ENCODE results near the gene SCAF8. TPM values are rescaled to one million over a fixed set of nuclear protein-coding genes. Genes with fewer than 3 reads are reported as not detected.
A peak's percentile ranks its signal among the peaks of the same experiment; 100 is the strongest.

SCAF8 gene
- total and polyA plus RNA-seq, 9 of the 15 experiments (the other 6 are each of a cell fraction or from before 2014, with no cell fraction given): 10.5 to 46.6 (median 23.2) TPM

DNA sequence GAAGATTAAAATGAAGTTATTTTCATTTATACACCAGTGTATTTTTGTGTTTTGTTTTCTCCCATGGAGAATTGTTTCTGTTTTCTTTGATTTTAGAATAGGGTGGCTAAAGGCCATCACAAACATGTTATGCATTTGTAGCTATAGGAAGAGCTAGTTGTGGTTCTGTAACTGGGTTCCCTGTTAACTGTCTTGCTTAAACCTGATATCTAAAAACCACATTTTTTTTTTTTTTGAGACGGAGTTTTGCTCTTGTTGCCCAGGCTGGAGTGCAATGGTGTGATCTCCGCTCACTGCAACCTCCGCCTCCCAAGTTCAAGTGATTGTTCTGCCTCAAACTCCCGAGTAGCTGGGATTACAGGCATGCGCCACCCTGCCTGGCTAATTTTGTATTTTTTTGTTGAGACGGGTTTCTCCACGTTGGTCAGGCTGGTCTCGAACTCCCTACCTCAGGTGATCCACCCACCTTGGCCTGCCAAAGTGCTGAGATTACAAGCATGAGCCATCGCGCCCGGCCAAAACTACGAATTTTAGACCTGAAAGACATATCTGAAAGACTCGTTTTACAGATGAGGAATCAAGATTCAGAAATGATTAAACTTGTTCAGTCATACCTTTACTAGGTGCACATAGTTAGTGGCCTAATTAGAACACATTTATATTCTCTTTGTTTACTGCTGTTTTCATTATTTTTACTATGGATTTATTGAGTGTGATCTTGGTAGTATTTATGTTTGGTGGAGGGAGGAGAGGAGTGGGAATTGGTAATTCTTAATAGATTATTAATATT, 18.0 kb downstream of the SCAF8 start:
- Histone ChIP-seq H3K9me1 (ENCODE audit: control insufficient read depth, insufficient read depth, low read length) (no peaks in the 10 kb centered on the region), H3K9ac (ENCODE audit: insufficient read depth in 1 of 2, low read depth in 2 of 2, low read length in 2 of 2) (no peak overlapping the region), H3K27ac (ENCODE audit: extremely low read depth, low read depth, low read length) (no peak overlapping the region; the same call in 2 of the 3 replicates), H3K9me3 (replicated peaks; ENCODE audit: control insufficient read depth, insufficient read depth, low read depth, low read length) (no peaks in the 10 kb centered on the region), H3K4me1 (replicated peaks in 1 of 2; ENCODE audit: control insufficient read depth in 2 of 2, insufficient read depth in 2 of 2, low read length in 2 of 2) (no peaks in the 10 kb centered on the region), H2AFZ (ENCODE audit: low read depth, low read length) (no peak overlapping the region), H3K79me2 (ENCODE audit: control insufficient read depth, insufficient read depth, low read length) (peaks cover 99% of the 10 kb centered on the region), H4K20me1 (replicated peaks; ENCODE audit: control insufficient read depth, insufficient read depth, low read length) (0 out of 2 replicates have a peak, but pooled peaks cover 5% of the 10 kb centered on the region), H3K4me3 (no peak overlapping the region), H3K27me3 (ENCODE audit: control insufficient read depth in 2 of 2, insufficient read depth in 2 of 2, low read length in 2 of 2) (no peaks in the 10 kb centered on the region), H3K4me2 (ENCODE audit: insufficient read depth, low read length) (no peak overlapping the region), H3K36me3 (ENCODE audit: control insufficient read depth, insufficient read depth, low read length) (peaks cover 16% of the 10 kb centered on the region)
- intact Hi-C loops (cut with micrococcal nuclease): no loop called here
- FAIRE-seq (no peak), ATAC-seq (no peak), DNase-seq (ENCODE audit: extremely low read depth in 1 of 4, low spot score in 3 of 4) (no peak)
- no TSS peak for BruUV-seq (replicated peaks)
- ChIA-PET POLR2A (interaction anchor here (0.6 to 1.5 kb wide), 4 partner anchors 14 to 95 kb away, joined by 3 to 5 read pairs (median 3); no protein-coding TSS in a partner anchor), CTCF (ENCODE audit: low intra/inter-chr PET ratio) (no interaction called here)
- TF ChIP-seq, protein P1, sequence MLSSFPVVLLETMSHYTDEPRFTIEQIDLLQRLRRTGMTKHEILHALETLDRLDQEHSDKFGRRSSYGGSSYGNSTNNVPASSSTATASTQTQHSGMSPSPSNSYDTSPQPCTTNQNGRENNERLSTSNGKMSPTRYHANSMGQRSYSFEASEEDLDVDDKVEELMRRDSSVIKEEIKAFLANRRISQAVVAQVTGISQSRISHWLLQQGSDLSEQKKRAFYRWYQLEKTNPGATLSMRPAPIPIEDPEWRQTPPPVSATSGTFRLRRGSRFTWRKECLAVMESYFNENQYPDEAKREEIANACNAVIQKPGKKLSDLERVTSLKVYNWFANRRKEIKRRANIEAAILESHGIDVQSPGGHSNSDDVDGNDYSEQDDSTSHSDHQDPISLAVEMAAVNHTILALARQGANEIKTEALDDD (IDR thresholded peaks at IDR 0.05): peak; percentile 25; the same call in 1 of the 2 replicates
- TF ChIP-seq BCL6 (CRISPR knock-in tag; IDR thresholded peaks at IDR 0.05): no peak
- no peak for TF ChIP-seq NCOA1 (IDR thresholded peaks at IDR 0.05; ENCODE audit: low read depth)
- no peak for TF ChIP-seq NR1H2 (CRISPR knock-in tag; IDR thresholded peaks at IDR 0.05)
- WGBS (ENCODE audit: insufficient coverage, low coverage, missing lambda C conversion rate): 84% methylated on average over 13 of the region's 13 CpGs
- in situ Hi-C loops (cut with MboI): no loop called here

All from K562 (cell line).